AG04449 (cell line): Measurements from ENCODE around the gene NUMBL.

Experiments used
- CTCF ChIA-PET: fragments of 350-600 bp; formaldehyde crosslinking; extraction: SDS; loops from one replicate; lab custom pipeline; 2021; ENCODE audit warnings: antibody characterized with exemption; lab: Yijun Ruan, JAX
- POLR2A ChIA-PET: fragments of 400-600, 350-600 bp; formaldehyde crosslinking; extraction: SDS; loops from one replicate; lab custom pipeline; 2020; ENCODE audit warnings: antibody characterized with exemption, inconsistent platforms; lab: Yijun Ruan, JAX
- DNase-seq: peaks from one replicate; pipeline ENCODE4 v3.0.0-alpha.2; 2010; ENCODE audit warnings: low read depth, low spot score
- H3K4me3 ChIP-seq: 2 replicates; pipeline ENCODE4 v1.5.1; 2011; ENCODE audit warnings: low read depth, mild to moderate bottlenecking, control low read depth, low read length
- TF ChIP-seq, protein P1 (sequence below): IDR thresholded peaks from one replicate; pipeline ENCODE4 v1.5.1; 2011; ENCODE audit warnings: mild to moderate bottlenecking, moderate library complexity, low read length, control low read depth, inconsistent platforms; ENCODE audit not compliant: insufficient read depth; ENCODE audit errors: missing control alignments

NUMBL gene

DNA sequence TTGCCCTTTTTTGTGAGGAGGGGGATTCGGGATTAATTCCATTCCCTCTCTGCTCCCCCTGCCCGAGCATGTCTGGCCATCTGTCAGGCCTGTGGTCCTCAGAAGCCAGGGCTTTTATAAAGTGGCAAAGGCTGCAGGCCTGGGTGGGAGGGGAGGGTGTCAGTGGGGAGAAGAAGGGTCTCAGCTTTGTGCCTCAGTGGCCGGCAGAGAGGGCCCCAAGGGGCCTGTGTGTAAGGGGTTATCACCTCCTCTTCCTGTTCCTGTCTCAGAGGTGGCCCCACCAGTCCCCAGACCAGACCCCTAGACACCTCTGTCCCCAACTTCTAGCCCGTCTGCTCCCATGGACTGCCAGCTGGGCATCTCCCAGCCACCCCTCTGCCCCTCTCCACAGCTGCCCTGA is 3.4 kb upstream of the NUMBL start:
- CTCF ChIA-PET, result interaction anchor here (0.7 to 1.2 kb wide), 3 partner anchors 10 to 113 kb away, joined by 3 read pairs; no protein-coding TSS in a partner anchor
- no peak overlapping the region for H3K4me3 ChIP-seq
- DNase-seq, result no peak
- POLR2A ChIA-PET, result no interaction called here
- TF ChIP-seq, protein P1, sequence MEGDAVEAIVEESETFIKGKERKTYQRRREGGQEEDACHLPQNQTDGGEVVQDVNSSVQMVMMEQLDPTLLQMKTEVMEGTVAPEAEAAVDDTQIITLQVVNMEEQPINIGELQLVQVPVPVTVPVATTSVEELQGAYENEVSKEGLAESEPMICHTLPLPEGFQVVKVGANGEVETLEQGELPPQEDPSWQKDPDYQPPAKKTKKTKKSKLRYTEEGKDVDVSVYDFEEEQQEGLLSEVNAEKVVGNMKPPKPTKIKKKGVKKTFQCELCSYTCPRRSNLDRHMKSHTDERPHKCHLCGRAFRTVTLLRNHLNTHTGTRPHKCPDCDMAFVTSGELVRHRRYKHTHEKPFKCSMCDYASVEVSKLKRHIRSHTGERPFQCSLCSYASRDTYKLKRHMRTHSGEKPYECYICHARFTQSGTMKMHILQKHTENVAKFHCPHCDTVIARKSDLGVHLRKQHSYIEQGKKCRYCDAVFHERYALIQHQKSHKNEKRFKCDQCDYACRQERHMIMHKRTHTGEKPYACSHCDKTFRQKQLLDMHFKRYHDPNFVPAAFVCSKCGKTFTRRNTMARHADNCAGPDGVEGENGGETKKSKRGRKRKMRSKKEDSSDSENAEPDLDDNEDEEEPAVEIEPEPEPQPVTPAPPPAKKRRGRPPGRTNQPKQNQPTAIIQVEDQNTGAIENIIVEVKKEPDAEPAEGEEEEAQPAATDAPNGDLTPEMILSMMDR, result no peak

DNA sequence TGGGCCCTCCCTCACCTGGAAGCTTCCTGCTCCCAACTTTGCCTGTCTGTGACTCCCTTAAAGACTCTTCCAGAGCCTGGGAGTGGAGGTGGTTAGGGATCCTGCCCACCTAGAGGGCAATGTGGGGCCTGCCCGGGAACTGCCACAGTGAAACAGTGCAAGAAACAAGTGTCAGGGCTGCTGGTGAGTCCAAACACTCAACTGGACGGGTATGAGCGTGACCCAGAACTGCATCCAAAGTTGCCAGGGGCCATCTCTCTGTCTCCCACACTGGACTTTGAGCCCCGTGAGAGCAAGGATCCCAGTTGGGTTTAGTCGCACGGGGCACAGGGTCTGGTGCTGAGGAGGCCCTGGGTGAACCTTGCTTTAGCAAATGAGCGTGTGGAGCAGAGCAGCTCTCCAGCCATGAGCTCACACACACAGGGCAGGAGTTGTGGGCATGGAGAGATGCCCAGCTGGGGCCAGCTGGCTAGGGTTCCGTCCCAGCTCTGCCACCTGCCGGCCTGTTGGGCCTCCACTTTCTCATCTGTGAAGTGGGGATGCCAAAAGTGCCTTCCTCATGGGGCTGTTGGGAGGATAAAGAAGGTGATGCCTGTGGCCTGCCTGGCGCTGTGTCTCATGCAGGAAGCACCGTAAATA is 2.8 kb upstream of the NUMBL start:
- POLR2A ChIA-PET, result no interaction called here
- no peak overlapping the region for H3K4me3 ChIP-seq
- CTCF ChIA-PET, result interaction anchor here (0.7 to 1.6 kb wide), 4 partner anchors 9 to 114 kb away, joined by 3 read pairs; no protein-coding TSS in a partner anchor
- DNase-seq, result no peak
- TF ChIP-seq, protein P1, result no peak

GRCh38 chr19:40692212-40692551 is 1.7 kb upstream of the NUMBL start:
- TF ChIP-seq, protein P1, result no peak
- ChIA-PET POLR2A (no interaction called here), CTCF (interaction anchor here (1.0 to 1.6 kb wide), 2 partner anchors 10 to 128 kb away, joined by 3 to 4 read pairs; no protein-coding TSS in a partner anchor)

GRCh38 chr19:40691421-40692211 is 1.2 kb upstream of the NUMBL start:
- H3K4me3 ChIP-seq, result no peak overlapping the region
- CTCF ChIA-PET, result interaction anchor here (0.6 to 1.6 kb wide), 7 partner anchors 8 to 128 kb away, joined by 3 to 4 read pairs (median 3); no protein-coding TSS in a partner anchor
- DNase-seq, result no peak

More at GRCh38 chr19:40692212-40692551, 1.7 kb upstream of the NUMBL start:
- no peak for DNase-seq
- H3K4me3 ChIP-seq, result no peak overlapping the region

DNA sequence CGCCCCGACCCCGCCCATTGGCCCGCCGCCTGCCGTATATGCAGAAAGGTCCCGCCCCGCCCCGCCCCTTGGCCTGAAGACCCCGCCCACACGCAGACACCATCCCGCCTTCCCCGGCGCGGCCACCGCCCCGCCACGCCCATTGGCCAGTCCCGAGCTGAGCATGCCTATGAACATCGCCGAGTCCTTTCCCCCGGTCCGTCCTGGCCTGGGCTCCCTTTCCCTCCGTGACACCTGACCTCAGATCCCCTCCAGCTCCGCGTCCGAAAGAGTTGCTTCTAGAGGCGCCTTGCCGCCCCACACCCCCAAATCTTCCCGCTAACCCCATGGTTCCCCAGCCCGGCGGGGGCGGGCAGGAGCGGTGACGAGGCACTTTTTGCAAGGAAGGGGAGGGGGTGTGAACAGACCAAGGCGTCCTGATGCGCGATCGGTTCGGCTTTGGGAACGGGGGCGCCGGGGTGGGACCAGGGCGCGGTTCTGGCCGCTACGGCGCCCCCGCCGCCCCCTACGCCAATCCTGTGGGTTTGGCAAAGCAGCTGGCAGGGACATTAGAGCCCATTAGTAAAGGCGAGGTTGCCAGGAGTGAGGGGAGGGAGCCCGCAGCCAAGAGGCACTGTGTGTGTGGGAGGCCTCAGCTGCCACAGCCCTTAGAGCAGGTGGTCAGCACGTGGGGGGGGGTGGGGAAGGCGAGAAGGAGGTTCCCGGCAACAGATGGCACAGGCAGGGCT is 406 bp upstream of the NUMBL start:
- peak overlapping the region; percentile 97 for H3K4me3 ChIP-seq
- CTCF ChIA-PET, result interaction anchor here (0.6 to 1.1 kb wide), 6 partner anchors 9 to 129 kb away, joined by 3 to 4 read pairs (median 3); no protein-coding TSS in a partner anchor
- DNase-seq, result no peak
- POLR2A ChIA-PET, result interaction anchor here (1.0 to 1.8 kb wide), 4 partner anchors 26 to 110 kb away, joined by 3 to 8 read pairs (median 4); partner anchors contain the start of genes COQ8B and ITPKC
- TF ChIP-seq, protein P1, result no peak

More at GRCh38 chr19:40691421-40692211, 1.2 kb upstream of the NUMBL start:
- TF ChIP-seq, protein P1, result no peak
- POLR2A ChIA-PET, result interaction anchor here (1.2 to 1.8 kb wide), 3 partner anchors 25 to 109 kb away, joined by 3 to 8 read pairs (median 4); partner anchors contain the start of genes COQ8B and ITPKC
